HG03280 (cell line): Measurements from ENCODE around the gene TSPAN32.
A peak's percentile ranks its signal among the peaks of the same experiment; 100 is the strongest.

ENCODE experiments used
- ATAC-seq: cut with Tn5 transposase; IDR thresholded peaks from one replicate; pipeline ENCODE4 v1.9.1; 2021; ENCODE audit warnings: mild to moderate bottlenecking, moderate library complexity; ENCODE audit not compliant: unreplicated experiment

TSPAN32 gene, protein sequence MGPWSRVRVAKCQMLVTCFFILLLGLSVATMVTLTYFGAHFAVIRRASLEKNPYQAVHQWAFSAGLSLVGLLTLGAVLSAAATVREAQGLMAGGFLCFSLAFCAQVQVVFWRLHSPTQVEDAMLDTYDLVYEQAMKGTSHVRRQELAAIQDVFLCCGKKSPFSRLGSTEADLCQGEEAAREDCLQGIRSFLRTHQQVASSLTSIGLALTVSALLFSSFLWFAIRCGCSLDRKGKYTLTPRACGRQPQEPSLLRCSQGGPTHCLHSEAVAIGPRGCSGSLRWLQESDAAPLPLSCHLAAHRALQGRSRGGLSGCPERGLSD

DNA sequence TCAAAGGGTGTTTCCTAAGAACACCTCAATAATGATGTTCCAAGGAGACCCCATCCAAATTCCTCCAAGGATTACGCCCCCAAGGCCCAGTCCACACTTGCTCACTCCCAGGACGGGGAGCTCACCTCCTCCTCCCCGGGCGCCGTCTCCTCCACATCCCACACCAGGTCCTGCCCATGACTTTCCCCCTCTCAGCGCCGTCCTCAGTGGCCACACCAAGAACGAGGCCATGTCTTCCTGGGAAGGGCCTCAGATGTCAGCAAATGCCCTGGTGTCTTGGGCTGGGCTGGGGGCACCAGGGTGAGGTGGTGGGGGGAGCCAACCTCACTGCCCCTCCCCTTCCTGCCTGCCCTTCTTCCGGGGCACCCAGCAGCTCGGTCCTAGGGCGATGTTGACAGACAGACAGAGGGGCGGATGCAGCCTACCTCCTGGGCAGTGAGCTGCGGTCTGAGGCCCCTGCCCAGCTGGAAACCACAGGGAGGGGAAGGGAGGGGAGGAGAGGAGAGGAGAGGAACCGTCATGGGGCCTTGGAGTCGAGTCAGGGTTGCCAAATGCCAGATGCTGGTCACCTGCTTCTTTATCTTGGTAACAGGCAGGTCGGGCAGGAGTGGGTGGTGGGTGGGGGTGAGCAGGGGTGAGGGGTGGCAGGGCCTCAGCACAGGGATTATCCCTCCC, at the start of gene TSPAN32, which contains the start of gene C11orf21:
TSS of gene TSPAN32 (plus strand) at position 383 of the 675 bp plus-strand sequence. CDS start at position 520, 137 bp downstream.
TSS of gene C11orf21 (minus strand) at position 288 of the 675 bp plus-strand sequence. CDS start at position 178, 110 bp downstream.
- ATAC-seq, result peak; percentile 40

DNA sequence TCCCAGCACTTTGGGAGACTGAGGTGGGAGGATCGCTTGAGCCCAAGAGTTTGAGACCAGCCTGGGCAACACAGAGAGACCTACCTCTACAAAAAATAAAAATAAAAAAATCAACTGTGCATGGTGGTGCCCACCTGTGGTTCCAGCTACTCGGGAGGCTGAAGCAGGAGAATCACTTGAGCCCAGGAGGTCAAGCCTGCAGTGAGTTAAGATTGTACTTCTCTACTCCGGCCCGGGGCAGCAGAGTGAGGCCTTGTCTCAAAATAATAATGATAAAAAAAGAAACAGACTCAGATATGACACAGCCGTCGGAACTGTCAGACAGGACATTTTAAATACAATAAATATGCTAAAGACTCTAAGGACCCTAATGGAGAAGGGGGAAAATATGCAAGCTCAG, 49.8 kb upstream of the TSPAN32 start:
- no peak for ATAC-seq

DNA sequence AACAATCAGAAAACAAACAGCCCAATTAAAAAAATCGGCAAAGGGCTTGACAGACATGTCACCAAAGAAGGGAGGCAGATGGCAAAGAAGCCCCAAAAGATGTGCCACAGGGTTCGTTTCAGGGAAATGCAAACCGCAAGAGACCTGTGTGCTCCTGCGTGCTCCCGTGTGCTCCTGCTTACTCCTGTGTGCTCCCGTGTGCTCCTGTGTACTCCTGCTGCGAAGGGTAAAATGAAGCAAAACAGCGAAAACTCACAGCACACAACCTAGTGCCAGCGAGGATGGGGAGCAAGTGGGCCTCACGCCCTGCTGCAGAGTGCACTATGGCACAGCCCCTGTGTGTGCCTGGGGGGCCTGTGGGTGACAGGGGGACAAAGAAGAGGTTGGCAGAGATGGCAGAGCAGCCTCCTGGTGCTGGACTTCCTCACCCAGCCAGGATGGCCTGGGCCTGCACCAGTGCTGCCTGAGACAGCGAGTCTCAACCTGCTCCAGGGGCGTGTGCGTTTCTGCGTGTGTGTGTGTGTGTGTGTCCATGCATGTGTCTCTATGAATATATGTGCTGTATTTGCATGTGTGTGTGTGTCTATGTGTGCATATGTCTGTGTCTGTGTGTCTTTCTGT, 45.4 kb upstream of the TSPAN32 start:
- ATAC-seq, result no peak

DNA sequence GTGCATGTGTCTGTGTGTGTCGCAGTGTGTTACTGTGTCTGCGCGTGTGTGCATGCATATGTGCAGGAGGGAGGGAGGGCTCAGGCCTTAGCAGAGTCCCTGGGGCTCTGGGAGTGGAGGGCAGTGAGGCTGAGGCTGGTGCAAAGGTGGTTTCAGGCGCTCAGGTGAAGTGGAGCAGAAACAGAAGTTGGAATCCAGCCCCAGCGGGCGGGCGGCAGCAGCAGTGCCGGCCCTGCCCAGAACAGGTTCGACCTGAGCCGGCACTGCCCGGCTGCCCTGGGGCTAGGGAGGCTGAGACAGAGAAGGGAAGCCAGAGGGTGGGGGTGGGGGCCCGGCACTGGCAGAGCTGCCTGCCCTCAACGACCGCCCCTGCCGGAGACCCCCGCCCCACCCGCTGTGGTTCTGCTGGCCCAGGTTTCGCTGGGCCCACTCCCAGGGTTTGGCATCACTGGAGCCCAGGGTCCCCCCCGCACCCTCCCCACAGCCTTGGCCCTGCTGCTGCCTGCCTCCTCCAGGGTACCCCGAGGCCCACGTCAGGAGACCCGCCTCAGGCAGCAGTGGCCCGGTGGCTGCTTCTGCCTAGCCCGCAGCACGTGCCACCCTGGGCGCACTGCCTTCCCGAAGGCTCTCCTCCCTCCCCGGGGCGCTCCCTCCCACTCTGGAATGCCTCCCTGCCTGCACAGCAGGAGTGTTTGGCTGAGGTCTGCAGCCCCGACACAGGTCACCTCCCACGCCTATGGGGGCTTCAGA, 44.7 kb upstream of the TSPAN32 start:
- ATAC-seq, result no peak

DNA sequence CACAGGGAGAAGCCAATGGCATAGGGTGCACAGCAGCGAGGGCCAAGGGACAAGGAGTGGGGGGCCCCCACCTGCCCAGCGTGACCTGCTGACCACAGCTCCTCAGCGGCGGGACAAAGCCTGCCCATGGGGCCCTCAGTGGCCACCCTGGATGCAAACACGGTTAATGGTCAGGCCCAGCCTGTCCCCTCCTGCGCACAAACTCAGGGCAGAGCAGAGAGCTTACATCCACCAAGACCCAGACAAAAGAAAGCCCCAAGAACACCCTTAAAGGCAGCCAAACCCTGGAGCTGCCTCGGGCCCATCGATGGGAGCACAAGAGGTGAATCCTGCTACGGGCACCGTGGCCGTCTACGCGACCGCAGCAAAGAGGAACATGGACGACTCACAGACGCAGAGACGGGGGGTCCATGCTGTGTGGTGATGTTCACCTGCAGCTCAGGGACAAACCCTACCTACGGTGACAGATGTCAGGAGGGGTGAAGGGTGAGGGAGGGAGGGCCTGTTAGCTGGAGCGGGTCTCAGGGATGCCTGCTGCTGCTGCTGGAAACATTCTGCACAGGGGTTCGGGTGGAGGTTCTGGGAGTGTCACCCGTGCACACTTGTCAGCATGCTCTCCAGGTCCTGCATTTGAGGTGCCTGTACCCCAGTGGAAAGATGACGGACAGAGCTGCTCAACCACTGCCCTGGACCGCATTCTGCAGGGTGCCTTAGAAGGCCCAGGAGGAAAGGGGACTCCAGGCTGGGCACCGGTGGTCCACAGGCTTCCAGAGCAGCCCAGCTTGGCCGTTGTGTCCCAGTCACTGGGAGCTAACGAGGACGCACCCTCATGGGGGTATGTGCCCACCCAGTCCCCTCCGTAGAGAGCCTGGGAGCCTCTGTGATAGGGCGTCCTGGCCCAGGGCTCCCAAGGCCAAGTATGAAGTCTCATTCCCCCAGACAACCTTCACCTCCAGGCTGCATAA, 43.0 kb upstream of the TSPAN32 start:
- ATAC-seq, result no peak

DNA sequence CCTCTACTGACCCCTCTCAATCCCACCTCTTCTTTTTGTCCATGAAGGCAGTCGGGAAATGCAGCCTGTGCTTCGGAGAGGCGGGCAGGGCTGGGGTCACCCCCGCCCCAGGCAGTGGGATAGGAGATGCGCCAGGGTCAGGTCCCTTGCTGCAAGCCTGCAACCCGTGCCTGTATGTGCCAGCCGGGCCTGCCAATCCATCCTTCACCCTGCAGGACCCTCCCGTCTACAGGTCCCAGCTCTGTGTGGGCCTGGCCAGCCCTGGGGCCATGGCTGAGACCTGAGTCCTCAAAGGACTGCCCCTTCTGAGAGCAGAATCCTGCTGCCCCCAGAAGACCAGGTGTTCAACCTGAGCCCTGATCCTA, 42.4 kb upstream of the TSPAN32 start:
- no peak for ATAC-seq

DNA sequence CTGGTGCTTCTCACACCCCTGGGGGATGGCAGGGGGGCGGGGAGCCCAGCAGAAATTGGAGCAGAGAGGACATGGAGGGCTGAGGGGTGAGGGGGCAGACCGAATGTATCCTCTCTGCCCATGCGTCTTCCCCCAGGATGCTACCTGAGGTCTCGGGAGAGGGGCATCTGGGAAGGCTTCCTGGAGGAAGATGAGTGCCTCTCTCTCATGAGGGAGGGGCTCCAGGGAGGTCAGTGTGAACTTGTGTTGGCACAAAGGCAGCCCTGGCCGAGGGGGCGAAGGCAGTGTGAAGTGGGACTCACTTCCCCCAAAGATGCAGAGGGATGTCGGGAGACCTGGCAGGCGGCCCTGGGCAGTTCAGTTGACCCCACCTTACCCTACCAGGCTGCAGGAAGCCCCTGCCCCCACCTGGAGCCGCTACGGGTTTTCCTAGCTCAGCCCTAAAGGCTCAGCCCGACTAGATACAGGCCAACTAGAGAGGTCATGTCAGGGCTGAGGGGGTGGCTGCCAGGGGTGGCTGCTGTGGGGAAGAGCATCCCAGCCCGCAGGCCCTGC, 41.8 kb upstream of the TSPAN32 start:
- no peak for ATAC-seq

DNA sequence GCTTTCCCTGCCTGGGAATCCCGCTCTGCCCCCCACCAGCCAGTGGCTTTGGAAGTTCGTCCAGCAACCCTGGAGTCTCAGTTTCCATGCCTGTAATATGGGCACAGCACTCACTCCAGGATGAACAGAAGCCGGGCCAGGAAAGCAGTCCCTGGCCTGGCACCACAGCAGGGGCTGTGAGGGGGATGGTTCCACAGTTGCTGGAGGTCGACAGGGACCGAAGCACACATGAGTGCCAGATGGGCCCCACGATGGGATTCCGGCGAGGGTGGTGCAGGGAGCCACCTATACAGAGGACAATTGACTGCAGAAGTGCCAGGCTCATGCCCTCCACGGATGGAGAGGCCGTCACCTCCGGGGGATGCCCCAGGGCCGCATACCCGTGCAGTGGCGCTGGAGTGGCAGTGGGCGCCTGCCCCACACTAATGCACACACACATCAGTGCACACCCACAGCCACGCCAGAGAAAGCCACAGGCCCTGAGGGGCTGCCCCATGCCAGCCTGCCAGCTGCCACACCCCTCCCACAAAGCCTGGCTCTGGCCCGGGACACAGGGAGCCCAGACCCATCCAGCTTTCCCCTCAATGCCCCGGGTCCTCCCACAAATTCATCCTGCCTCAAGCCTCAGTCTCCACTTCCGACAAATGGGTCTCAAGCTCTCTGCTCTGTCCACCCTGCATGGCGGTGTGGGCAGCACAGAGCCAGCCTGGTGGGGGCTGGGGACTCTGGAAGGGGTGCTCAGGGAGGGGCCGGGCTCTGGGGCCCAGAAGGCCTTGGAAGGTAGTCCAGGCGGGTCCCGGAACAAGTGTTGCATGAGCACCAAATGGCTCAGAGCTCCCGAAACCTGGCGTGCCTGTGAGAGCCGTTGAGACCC, 41.1 kb upstream of the TSPAN32 start:
- ATAC-seq, result no peak

DNA sequence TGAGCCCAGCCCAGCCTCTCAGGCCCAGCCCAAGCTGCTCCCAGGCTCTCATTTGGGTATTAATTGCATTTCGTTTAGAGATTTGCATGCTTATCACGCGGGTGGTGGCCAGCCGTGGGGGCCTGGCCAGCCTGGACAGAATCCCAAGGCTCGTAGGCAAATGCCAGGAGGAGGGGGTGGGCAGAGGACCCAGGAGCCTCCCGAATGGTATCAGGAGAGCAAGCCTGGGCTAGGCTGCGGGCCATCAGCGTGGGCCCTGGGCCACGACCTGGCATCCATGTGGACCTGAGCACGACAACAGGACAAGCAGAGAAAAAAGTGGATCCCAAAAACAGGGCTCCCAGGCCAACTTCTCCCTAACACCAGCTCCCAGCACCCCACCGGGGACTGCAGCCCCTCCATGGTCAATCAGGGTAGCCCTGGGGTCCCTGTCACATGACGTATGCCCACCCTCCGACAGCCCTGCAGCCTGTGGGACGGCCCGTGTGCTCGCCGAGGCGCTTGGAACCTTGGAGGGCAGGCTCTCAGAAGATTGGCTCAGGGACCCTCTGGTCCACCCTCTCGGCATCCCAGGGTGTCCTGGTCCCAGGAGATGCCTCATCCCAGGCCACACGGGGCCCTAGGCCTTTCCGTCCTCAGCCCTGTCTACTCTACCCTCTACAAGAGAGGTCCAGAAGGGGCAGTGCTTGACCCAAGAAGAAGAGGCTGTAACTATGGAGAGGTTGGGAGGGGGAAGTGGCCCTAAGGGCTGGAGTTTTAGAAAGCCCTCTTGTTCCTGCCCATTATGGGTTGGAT, 40.2 kb upstream of the TSPAN32 start:
- no peak for ATAC-seq

DNA sequence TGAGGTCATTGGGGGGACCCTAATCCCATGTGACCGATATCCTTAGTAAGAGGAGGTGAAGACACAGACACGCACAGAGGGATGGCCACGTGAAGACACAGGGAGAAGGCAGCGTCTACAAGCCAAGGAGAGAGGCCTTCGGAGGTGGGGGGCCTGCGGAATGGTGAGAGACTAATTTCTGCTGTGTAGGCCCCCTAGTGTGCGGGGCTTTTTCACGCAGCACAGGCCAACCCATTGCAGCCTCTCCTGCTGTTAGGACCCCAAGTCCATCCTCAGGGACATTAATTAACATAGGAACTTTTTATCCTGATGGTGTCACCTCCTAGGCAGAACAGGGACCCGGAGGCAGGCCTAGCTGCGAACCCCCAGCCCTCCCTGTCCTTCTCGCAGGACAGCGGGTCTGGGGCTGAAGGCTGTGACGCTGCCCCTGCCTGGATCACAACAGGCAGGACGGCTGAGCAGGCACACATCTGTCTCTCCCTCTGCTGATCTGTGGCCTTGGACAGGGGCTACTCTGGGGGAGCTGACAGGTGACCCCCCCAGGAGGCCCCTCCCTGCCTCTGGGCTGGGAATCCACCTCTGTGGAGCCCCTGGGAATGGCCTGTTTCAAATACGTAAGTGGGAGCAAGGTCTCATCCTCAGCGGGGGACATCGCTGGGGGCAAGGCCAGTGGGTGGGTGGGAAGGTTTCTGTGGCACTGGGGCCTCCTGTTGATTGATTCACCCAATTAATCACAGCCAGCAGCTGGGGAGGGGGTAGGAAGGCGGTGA, 39.3 kb upstream of the TSPAN32 start:
- no peak for ATAC-seq

DNA sequence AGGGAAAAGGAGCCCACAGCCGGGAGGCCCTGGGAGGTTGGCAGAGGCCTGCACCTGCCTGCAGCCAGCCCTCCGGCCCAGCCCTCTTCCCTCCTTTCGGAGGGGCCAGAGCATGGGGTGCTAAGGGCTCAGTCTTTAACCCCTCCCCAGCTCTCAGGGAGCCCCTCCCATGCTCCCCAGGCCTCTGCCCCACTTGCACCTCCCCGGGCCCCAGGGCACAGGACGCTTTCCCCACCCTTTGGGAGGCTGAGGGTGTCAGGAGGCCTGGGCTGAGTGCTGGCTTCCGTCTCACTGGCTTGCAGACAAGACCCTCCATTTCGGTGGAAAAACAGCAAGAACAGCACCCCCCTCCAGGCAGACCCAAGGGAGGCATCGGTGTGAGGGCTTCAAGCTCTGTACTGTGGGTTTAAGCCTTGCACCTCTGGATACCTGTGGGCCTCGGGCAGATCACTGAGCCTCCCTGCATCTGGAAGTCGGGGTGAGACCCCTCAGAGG, 38.7 kb upstream of the TSPAN32 start:
- ATAC-seq, result no peak

DNA sequence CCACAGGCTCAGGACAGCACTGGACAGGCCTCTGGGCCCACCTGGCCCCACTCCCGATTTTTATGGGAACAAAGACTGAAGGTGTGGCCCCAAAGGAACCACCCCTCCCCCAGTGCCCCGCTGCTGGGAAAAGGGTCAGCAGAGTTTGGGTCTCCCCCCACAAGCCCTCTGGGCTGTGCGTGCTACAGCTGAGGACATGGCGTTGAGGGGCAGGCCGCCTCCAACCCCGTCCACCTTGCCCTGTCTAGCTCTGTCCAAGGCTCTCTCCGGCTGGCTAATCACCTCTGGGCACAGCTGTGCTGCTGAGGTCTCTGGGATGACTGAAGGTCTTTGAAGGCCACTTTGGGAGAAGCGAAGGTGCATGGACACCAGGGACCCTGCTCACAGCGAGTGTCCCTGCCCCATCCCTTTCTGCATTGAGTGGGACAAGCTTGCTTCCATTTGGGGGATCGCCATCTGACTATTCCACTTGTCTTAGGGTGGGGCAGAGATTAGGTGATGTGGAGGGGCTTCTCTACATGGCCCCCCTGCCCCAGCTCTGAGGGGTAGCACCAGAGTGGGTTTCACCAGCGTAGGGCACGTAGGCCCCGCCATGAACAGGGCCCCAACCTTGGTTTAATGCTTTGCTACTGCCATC, 38.0 kb upstream of the TSPAN32 start:
- ATAC-seq, result no peak

DNA sequence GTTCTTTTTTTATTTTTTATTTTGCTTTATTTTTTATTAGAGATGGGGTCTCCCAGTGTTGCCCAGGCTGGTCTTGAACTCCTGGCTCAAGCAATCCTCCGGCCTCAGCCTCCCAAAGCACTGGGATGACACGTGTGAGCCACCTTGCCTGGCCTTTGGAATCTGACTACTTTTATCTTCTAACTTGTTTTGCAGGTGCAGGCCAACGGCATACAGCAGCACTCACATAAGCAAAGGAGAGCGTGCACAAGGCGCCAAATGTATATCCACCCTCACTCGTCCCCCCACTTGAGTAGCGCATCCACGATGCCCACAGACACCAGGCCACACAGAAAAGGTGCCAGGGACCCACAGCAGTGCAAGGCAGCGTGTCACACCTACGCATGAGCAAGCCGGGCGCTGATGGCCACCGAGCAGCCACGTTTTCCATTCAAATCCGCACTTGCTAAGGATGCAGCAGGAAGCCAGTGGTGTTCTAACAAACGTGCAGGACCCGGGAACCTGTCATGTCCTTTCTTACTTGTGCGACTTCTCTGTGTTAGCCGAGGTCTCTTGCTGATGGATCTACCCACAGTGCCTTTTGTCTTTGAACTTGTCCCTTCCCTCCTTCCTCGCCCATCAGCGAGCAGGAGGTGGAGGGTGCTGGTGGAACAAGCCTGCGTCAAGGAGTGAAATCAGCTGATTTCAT, 37.3 kb upstream of the TSPAN32 start:
- no peak for ATAC-seq

DNA sequence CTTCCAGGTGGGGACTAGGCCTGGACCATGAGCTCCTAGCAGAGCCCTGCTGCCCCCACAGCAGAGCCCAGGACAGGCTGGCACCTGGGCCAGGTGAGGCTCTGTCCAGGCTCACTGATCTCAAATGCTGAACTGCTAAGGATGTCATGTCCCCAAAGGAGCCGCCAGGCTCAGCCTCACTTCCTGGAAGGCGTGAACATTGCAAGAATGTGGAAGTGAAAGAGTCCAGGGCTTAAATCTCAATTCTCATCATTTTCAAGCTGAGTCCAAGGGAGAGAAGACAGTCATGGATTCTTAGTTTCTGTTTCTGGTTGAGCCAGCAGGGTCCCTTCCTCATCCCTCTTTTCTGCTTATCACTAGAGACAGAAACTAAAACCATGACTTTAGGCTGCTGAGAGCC, 36.4 kb upstream of the TSPAN32 start:
- ATAC-seq, result no peak

DNA sequence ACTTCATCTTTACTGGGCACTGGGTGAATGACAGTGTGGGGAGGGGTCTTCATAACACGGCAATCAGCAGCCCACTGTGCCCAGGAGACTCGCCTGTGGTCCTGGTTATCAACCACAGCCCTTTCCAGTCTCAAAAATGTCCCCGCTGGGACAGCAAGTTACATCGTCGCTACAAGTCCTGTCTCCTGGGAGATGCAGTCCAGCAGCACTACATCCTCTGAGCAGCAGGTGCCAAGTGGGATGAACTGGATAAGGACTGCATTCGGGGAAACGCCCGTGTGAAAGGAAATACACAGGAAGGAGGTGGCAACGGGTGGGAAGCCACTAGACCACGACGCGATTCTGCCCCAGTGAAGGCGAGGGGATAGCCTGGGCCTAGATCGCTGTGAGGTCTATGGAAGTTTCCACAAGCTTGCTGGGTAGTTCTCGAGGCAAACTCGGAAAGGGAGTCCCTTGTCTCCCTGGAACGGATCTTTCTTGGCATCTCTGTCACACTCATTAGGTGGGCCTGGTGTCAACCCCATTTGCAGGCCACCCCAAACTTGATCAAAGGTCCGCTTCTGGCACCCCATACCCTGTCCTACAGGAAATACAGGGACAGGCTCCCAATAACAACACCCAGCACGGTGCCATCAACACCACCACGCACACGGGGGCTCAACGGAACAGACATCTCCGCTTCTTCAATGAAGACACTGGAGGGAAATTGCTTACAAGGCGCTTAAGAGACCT, 35.8 kb upstream of the TSPAN32 start:
- ATAC-seq, result no peak
